HG02571 (cell line): Measurements from ENCODE around the gene TNS2.

Experiments
- ATAC-seq: cut with Tn5 transposase; IDR thresholded peaks from one replicate; pipeline ENCODE4 v1.9.1; 2021; ENCODE audit warnings: mild to moderate bottlenecking, moderate library complexity; ENCODE audit not compliant: unreplicated experiment

TNS2 gene

GRCh38 chr12:53044052-53044581 lies 5.7 kb upstream of the TNS2 start:
- no peak for ATAC-seq

GRCh38 chr12:53044896-53045695 lies 4.8 kb upstream of the TNS2 start:
- ATAC-seq: no peak

GRCh38 chr12:53045696-53046045 lies 4.2 kb upstream of the TNS2 start:
- ATAC-seq: no peak

- peak; percentile 14 for ATAC-seq
These were observed 3.1 kb upstream of the TNS2 start for GRCh38 chr12:53046655-53047220.

DNA sequence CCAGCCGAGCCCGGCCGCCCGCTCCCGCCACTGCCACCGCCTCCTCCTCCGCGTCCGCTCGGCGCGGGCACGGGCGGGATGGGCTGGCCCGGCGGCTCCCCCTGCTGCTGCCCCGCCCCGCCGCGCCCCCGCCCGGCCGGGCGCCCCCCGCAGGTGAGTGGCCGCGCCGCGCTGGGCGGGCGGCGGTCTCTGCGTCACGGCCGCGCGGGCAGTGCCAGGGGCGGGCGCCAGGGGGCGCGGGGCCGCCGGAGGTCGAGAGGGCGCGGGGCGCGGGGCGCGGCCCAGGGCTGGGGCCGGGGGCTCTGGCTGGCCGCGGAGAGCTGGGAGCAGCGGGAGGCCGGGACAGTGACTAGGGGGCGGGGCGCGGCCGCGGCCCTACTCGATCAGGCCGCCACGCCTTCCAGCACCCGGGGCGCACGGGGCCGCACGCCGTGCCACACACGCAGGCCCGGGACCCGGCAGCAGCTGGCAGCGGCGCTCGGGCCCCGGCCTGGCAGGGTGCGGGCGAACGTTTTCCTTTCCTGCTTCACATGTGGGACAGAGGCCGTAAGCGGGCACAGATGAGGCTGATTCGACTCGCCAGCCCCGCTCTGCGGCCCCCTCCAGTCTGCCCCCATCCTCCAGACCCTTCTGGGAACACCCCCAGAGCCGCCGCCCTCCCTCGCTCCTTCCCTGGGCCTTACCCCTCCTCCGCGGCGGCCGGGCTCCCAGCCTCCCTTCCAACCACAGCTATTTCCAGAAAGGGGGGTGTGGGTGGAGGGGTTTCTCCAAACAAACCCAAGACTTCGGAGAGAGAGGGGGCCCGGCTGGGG lies 2.4 kb upstream of the TNS2 start:
- ATAC-seq: peak; percentile 54

DNA sequence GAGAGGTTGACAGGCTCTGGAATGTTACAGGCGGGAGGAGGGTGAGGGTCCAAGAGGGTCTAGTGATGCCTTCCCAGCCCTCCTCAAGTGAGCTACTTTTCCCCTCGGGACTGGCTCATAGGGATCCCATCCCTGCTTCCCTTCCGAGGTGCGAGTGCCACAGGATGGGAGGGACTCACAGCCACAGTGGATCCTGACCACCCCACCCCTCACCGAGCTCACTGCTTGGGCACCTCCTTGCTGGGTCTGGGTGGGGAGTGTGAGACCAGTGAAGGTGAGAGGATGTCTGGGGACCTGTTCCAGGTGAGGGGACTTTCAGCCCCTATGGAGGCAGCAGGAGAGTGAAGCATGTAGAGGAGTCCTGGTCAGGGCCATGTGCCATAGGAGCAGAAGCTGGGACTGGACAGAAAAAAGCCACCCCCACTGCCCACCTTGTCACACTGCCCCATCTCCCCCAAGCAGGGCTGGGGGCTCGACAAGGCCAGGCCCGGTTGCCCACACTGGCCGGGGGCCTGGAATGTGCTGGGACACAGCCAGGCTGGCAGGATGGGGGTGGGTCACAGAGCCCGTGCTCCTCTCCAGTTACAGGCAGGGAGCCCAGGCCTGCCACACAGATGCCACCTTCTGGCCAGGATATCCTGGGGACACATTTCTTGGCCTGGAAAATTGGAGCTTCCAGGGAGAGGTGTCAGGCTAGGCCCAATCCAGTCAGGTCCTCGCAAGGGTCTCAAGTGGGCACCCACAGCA lies 1.7 kb upstream of the TNS2 start:
- no peak for ATAC-seq

DNA sequence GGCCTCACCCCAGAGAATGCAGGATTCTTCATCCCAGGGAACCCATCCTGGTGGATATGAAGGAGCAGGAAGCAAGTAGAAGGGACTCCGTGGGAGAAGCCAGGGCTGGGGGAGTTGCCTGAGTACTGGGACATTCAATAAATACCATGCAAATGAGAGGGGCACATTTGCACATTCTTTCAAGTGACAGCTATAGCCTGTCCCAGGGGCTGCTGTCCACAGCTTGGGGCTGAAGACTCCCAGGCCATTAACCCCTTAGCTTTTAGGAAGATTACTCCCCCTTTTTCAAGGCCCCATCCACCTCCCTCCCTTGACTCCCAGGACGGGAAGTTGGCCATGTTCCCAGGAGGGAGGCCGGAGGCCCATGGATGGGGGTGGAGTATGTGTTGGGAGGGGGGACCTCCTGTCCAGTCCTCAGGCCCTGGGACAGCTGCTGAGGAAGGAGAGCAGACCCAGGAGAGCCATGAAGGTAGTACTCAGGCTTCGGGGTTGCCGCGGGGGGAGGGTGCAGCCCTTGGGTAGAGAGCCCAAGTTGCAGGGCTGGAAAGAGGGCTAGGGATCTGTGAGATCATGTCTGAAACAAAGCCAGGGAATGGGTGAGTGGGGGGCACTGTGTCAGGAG lies 974 bp upstream of the TNS2 start:
- ATAC-seq: no peak

DNA sequence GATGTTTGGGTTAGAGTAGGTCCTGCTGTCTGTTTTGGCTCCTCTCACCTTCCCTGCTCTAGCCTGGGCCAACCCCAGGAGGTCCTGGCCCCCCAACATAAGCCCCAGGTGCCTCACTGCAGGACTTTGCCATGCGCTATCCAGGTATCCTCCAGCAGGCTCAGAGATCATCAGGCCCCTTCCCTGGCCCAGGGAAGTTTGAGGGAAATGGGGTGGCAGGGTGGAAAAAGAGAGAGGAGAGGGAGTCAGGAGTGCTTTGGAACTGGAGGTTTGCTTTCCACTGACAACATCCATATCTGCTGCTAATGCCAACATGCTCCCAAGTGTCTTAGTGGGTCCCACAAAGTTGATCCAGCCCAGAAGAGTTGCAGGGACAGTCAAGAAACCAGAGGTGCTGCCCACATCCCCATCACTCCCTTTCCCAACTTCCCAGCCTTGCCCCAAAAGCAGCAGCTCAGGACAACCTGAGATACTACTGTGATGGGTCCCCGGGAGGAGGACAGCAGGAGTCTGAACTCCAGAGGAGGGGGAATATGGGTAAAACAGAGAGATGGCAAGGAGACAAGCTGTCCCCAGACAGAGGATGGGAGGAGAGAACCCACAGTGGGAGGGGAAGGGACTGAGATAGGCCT lies 677 bp downstream of the TNS2 start:
- ATAC-seq: no peak

- no peak for ATAC-seq
These were observed 1.4 kb downstream of the TNS2 start for GRCh38 chr12:53051058-53051880.

DNA sequence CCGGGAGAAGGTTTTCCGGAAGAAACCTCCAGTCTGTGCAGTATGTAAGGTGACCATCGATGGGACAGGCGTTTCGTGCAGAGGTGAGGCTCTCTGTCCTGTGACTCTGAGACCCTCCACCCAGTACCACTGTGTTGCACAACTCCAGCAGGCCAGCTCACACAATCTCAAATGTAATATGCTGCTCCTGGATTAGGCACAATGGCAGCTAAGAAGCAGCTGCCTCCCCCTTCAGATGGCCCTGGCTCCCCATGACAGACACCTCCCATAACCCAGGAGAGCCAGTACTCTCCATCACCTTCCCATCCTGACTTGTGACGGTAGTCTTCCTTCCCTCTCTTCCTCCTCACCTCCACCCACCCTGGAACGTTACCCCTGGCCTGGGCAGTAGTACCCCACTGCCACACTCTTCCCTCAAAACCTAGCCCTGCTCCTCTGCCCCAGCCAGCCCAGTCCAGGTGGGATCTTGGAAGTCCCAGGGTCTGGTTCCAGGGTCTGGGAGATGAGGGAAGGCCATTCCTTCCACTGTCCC lies 2.1 kb downstream of the TNS2 start:
- ATAC-seq: no peak

DNA sequence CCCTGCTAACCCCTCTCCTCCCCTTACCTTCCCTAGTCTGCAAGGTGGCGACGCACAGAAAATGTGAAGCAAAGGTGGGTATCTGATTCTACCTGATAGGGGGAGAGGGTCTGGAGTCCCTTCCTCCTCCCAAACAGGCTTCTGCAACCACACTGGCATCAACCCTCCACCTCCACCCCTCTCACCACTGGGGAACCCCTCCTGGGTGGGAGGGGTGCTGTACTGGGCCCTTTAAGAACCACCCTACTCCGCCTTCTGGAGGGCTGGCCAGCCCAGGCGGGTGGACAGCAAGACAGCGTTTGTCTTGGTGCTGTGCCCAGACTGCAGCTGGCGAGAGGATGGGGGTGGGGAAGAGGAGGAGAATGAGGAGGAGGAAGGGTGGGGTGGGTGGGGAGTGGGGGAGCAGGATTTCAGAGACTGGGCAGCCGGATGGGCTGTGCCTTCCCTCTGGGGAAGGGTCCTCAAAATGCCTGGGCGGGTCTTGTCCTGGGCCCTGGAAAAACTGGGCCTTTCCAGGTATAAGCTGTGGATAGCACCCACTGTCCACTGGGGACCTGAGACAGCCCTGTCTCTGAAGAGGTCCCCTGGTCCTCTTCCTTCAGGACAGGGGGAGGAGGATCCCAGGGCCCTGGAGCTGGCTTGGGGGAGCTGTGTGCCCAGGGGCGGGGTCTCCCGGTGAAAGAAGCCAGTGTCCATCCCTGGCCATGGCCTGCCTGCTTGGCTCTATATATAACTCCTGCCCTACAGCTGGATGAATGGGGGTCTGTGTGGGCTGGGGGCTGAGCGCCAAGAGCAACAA lies 2.8 kb downstream of the TNS2 start:
- no peak for ATAC-seq

DNA sequence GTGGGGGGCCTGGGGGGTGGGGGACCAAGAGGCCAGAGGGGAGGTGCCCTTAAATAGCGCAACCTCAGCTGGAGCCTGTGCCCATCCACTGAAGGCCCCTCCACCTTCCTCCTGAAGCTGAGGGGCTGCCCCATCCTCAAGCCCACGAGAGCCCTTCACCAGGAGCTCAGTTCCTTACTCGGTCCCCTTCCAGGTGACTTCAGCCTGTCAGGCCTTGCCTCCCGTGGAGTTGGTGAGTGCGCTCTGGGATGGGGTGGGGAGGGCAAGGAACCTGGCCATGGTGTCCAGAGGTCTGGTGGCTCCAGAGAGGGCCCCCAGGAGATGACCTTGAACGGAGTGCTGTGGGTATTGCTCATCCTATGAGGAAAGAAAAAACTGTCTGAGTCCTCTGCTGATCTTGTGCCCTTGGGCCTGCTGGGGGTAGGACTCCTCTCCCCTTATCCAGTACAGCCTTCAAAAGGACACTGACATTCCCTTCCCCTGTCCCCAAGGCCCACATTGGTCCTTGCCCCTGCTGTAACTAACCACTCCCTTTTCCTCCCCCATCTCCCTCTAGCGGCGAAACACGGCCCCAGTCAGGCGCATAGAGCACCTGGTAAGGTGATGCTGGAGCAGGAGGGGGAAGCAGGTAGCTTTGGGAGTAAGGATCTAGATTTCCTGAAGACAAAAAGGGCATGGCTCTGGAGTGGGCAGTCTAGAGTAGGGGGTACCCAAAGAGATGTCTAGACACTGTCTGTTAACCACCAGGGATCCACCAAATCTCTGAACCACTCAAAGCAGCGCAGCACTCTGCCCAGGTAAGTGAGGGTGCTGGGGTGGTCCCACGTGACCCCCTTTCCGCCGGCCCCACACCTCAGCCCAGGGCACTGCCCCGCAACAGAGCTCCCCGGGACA lies 3.6 kb downstream of the TNS2 start:
- peak; percentile 4 for ATAC-seq

- ATAC-seq: peak; percentile 92
These were observed 4.4 kb downstream of the TNS2 start for GRCh38 chr12:53054112-53054878.

DNA sequence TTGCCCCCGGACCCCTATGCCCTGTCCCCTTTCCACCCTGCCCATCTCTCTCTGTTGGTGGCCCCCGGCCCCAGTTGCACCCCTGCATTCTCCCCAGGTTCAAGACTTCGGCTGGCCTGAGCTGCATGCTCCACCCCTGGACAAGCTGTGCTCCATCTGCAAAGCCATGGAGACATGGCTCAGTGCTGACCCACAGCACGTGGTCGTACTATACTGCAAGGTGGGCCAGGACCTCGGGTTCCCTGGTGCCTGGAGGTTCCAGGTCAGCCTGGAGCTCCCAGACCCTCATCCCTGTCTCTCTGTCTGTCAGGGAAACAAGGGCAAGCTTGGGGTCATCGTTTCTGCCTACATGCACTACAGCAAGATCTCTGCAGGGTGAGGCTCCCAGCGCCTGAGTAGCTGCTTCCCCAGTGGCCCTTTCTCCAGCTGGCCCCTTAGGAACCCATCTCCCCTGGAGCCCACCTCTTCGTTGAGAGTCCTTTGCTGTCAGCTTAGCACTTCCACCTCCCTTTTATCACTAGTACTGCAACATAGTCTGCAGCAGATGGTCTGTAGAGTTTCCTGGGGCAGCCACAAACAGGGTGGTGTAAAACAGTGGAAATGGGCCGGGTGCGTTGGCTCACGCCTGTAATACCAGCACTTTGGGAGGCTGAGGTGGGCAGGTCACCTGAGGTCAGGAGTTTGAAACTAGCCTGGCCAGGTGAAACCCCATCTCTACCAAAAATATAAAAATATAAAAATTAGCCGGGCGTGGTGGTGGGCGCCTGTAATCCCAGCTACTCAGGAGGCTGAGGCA lies 5.8 kb downstream of the TNS2 start:
- no peak for ATAC-seq

- ATAC-seq: no peak
These were observed 6.4 kb downstream of the TNS2 start for GRCh38 chr12:53056296-53056695.

- ATAC-seq: no peak
These were observed 7.0 kb downstream of the TNS2 start for GRCh38 chr12:53056901-53057300.
